OCI-LY1 (cell line): ENCODE measurements around the gene PAM.

ENCODE experiments used
- H2AFZ ChIP-seq: fragments of 200-600 bp; sonication (generic), shearing (Covaris generic); 2 replicates; pipeline ENCODE4 v1.6.0; 2014; ENCODE audit warnings: antibody characterized with exemption, mild to moderate bottlenecking, low read length
- H3F3A ChIP-seq: fragments of 200-600 bp; sonication (generic), shearing (Covaris generic); 2 replicates; pipeline ENCODE4 v1.6.0; 2014; ENCODE audit warnings: mild to moderate bottlenecking, antibody characterized with exemption, low read length, moderate library complexity; ENCODE audit not compliant: insufficient read depth
- H3K27ac ChIP-seq: fragments of 200-600 bp; sonication (generic); 2 replicates; pipeline ENCODE4 v1.5.1; 2014; ENCODE audit warnings: low read length, mixed run types, mild to moderate bottlenecking, low read depth; ENCODE audit not compliant: poor library complexity, severe bottlenecking
- H3K27me3 ChIP-seq: fragments of 200-600 bp; sonication (generic); 2 replicates; pipeline ENCODE4 v1.6.0; 2014; ENCODE audit warnings: antibody characterized with exemption, mild to moderate bottlenecking, low read length, moderate library complexity; ENCODE audit not compliant: insufficient read depth
- H3K36me3 ChIP-seq: fragments of 200-600 bp; sonication (generic); 2 replicates; pipeline ENCODE4 v1.6.1; 2014; ENCODE audit warnings: mild to moderate bottlenecking, antibody characterized with exemption, low read length, moderate library complexity, mixed read lengths; ENCODE audit not compliant: insufficient read depth
- H3K4me1 ChIP-seq: fragments of 200-600 bp; sonication (generic); 2 replicates; pipeline ENCODE4 v1.5.1; 2014; ENCODE audit warnings: mild to moderate bottlenecking, low read length, moderate library complexity; ENCODE audit not compliant: insufficient read depth, severe bottlenecking
- H3K4me2 ChIP-seq: fragments of 200-600 bp; sonication (generic), shearing (Covaris generic); 2 replicates; pipeline ENCODE4 v1.6.1; 2014; ENCODE audit warnings: low read length
- H3K4me3 ChIP-seq: fragments of 200-600 bp; sonication (generic); 2 replicates; pipeline ENCODE4 v1.5.1; 2014; ENCODE audit warnings: low read length, low read depth, mild to moderate bottlenecking, mixed read lengths; ENCODE audit not compliant: poor library complexity, severe bottlenecking
- H3K79me2 ChIP-seq: fragments of 200-600 bp; shearing (Covaris generic); 2 replicates; pipeline ENCODE4 v1.6.1; 2016; ENCODE audit warnings: mixed run types, low read length, mixed read lengths; ENCODE audit not compliant: insufficient read depth
- H3K9ac ChIP-seq: fragments of 200-600 bp; sonication (generic), shearing (Covaris generic); 2 replicates; pipeline ENCODE4 v1.6.1; 2014; ENCODE audit warnings: mild to moderate bottlenecking, low read length, mixed read lengths
- H3K9me2 ChIP-seq: fragments of 200-600 bp; sonication (generic), shearing (Covaris generic); 2 replicates; pipeline ENCODE4 v1.6.1; 2014; ENCODE audit warnings: low read depth, mild to moderate bottlenecking, low read length, mixed read lengths
- H3K9me3 ChIP-seq: fragments of 200-600 bp; shearing (Covaris generic); 2 replicates; pipeline ENCODE4 v1.6.1; 2014; ENCODE audit warnings: low read length, mixed read lengths
- H4K20me1 ChIP-seq: fragments of 200-600 bp; sonication (generic), shearing (Covaris generic); 2 replicates; pipeline ENCODE4 v1.6.0; 2016; ENCODE audit warnings: mild to moderate bottlenecking, low read length; ENCODE audit not compliant: insufficient read depth
- EZH2 ChIP-seq: fragments of 200-600 bp; sonication (generic), shearing (Covaris generic); IDR thresholded peaks from 2 replicates; pipeline ENCODE4 v1.8.0; 2017; ENCODE audit warnings: borderline replicate concordance, mixed run types, mild to moderate bottlenecking, antibody characterized with exemption, low read length, moderate library complexity, mixed read lengths
- TF ChIP-seq, protein P1 (sequence below): fragments of 200-600 bp; sonication (generic), shearing (Covaris generic); IDR thresholded peaks from 2 replicates; pipeline ENCODE4 v1.5.1; 2017; ENCODE audit warnings: mild to moderate bottlenecking, antibody characterized with exemption, low read length, moderate library complexity, mixed read lengths

PAM gene

DNA sequence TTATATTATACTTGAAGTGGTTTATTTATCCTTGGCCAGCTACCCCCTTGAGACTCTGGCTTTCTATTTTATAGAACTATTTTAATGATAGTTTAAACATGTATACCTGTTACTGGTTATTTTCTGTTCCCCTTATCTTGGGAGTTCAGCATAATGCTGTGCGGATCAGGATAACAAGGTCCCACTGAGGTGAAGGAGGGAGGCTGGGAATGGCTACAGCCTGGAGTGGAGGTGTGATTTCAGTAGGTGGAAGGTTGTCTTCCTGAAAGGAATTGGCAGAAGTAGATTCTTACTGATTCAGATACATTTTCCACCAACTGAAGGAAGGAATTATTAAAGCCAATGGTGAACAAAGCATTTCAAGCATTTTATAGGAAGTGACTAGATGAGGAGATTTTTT, 38.9 kb downstream of the PAM start:
- H3K27me3 ChIP-seq = no peaks in the 10 kb centered on the region
- TF ChIP-seq EZH2 = no peak
- TF ChIP-seq, protein P1, sequence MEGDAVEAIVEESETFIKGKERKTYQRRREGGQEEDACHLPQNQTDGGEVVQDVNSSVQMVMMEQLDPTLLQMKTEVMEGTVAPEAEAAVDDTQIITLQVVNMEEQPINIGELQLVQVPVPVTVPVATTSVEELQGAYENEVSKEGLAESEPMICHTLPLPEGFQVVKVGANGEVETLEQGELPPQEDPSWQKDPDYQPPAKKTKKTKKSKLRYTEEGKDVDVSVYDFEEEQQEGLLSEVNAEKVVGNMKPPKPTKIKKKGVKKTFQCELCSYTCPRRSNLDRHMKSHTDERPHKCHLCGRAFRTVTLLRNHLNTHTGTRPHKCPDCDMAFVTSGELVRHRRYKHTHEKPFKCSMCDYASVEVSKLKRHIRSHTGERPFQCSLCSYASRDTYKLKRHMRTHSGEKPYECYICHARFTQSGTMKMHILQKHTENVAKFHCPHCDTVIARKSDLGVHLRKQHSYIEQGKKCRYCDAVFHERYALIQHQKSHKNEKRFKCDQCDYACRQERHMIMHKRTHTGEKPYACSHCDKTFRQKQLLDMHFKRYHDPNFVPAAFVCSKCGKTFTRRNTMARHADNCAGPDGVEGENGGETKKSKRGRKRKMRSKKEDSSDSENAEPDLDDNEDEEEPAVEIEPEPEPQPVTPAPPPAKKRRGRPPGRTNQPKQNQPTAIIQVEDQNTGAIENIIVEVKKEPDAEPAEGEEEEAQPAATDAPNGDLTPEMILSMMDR = no peak
- no peaks in the 10 kb centered on the region for H3K36me3 ChIP-seq
- no peaks in the 10 kb centered on the region for H3F3A ChIP-seq
- no peaks in the 10 kb centered on the region for H3K79me2 ChIP-seq
- H4K20me1 ChIP-seq = no peaks in the 10 kb centered on the region
- no peak overlapping the region for H3K27ac ChIP-seq
- no peak overlapping the region for H3K9ac ChIP-seq
- no peaks in the 10 kb centered on the region for H3K9me2 ChIP-seq
- H3K4me2 ChIP-seq = no peak overlapping the region
- H3K4me3 ChIP-seq = no peak overlapping the region
- no peaks in the 10 kb centered on the region for H3K9me3 ChIP-seq
- H2AFZ ChIP-seq = no peak overlapping the region
- no peaks in the 10 kb centered on the region for H3K4me1 ChIP-seq

DNA sequence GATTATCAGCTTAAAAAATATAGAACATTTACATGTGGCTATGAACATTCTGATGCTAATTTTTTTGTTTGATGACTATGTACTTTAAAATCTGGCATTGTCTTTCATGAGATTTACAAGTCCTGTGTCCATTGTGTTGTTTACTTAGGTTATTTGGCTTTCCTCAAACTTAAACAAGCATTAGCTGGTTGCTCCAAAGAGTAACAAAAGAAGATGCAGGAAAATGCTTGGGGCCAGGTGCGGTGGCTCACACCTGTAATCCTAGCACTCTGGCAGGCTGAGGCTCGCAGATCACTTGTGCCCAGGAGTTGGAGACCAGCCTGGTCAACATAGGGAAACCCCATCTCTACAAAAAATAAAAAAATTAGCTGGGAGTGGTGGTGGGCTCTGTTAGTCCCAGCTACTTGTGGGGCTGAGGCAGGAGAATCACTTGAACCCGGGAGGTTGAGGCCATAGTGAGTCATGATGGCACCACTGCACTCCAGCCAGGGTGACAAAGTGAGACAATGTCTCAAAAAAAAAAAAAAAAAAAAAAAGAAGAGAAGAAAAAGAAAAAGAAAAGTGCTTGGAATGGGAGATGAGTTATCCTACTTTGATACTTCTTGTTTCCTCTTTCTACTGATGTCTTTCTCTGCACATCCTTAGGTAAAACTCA, 39.7 kb downstream of the PAM start:
- Histone ChIP-seq H3K4me1 (no peaks in the 10 kb centered on the region), H3K27ac (no peak overlapping the region), H3F3A (no peaks in the 10 kb centered on the region), H3K4me3 (no peak overlapping the region), H3K79me2 (no peaks in the 10 kb centered on the region), H3K27me3 (no peaks in the 10 kb centered on the region), H2AFZ (no peak overlapping the region), H3K9ac (no peak overlapping the region), H3K4me2 (no peak overlapping the region), H3K36me3 (no peaks in the 10 kb centered on the region), H3K9me2 (no peaks in the 10 kb centered on the region), H4K20me1 (no peaks in the 10 kb centered on the region), H3K9me3 (no peaks in the 10 kb centered on the region)
- TF ChIP-seq, protein P1 = no peak
- no peak for TF ChIP-seq EZH2

DNA sequence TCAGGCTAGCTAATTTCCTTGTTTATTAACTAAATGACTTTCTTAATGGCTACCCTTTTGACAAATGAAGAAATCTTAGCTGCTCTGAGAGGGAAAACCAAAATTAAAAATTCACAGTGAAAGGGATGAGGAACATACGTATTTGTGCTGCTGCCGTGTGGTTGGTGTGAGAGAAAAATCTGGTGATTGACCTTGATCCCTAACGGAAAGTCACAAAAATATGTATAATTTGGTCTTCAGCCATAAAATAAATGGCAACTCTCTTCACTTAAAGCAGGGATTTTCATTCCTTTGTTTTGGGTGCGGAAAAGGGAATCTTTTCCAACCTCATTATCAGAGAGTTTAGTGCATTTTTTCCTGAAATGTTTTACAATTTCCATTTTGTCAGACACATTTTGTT, 40.4 kb downstream of the PAM start:
- Histone ChIP-seq H3K36me3 (no peaks in the 10 kb centered on the region), H3F3A (no peaks in the 10 kb centered on the region), H3K9me2 (no peaks in the 10 kb centered on the region), H3K4me1 (no peaks in the 10 kb centered on the region), H3K27me3 (no peaks in the 10 kb centered on the region), H3K9ac (no peak overlapping the region), H3K4me3 (no peak overlapping the region), H3K9me3 (no peaks in the 10 kb centered on the region), H4K20me1 (no peaks in the 10 kb centered on the region), H3K4me2 (no peak overlapping the region), H3K79me2 (no peaks in the 10 kb centered on the region), H2AFZ (no peak overlapping the region), H3K27ac (no peak overlapping the region)
- no peak for TF ChIP-seq EZH2
- TF ChIP-seq, protein P1 = no peak
